ENCODE data around the gene KARS1. TPM values are rescaled to one million over a fixed set of nuclear protein-coding genes. Genes with fewer than 3 reads are reported as not detected.

KARS1 gene
- 10 to 100 TPM; 49.8 TPM for total RNA-seq

GRCh38 chr16:75647492-75648264 lies at the start of gene KARS1, which contains the start of gene TERF2IP:
TSS of gene KARS1 (minus strand) at chr16:75647665. CDS start at chr16:75647639, 26 bp downstream.
TSS of gene TERF2IP (plus strand) at chr16:75647773. CDS start at chr16:75647883, 110 bp downstream.
- peak; percentile 92 to 95 (median 93) for DNase-seq
- ATAC-seq, result peak; percentile 96

GRCh38 chr16:75695708-75696107 lies 48.2 kb upstream of the KARS1 start:
- H3K27me3 ChIP-seq, result no peaks in the 10 kb centered on the region
- H3K4me1 ChIP-seq, result peaks cover 11% of the 10 kb centered on the region
- no peaks in the 10 kb centered on the region for H3K9me3 ChIP-seq
- intact Hi-C loops (cut with DNase I), result no loop called here
- no peak overlapping the region for H3K4me3 ChIP-seq
- DNase-seq, result no peak
- H3K27ac ChIP-seq, result no peak overlapping the region
- TF ChIP-seq, protein P1, sequence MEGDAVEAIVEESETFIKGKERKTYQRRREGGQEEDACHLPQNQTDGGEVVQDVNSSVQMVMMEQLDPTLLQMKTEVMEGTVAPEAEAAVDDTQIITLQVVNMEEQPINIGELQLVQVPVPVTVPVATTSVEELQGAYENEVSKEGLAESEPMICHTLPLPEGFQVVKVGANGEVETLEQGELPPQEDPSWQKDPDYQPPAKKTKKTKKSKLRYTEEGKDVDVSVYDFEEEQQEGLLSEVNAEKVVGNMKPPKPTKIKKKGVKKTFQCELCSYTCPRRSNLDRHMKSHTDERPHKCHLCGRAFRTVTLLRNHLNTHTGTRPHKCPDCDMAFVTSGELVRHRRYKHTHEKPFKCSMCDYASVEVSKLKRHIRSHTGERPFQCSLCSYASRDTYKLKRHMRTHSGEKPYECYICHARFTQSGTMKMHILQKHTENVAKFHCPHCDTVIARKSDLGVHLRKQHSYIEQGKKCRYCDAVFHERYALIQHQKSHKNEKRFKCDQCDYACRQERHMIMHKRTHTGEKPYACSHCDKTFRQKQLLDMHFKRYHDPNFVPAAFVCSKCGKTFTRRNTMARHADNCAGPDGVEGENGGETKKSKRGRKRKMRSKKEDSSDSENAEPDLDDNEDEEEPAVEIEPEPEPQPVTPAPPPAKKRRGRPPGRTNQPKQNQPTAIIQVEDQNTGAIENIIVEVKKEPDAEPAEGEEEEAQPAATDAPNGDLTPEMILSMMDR (IDR thresholded peaks at IDR 0.05), result peak in 1 of 7 experiments; percentile 7
- no peak for TF ChIP-seq POLR2A (IDR thresholded peaks at IDR 0.05)
- WGBS, 2 donors, result 72 to 78% methylated on average over 6 of the region's 6 CpGs
- no peak for ATAC-seq
- no peaks in the 10 kb centered on the region for H3K36me3 ChIP-seq (replicated peaks in 1 of 2; ENCODE audit: insufficient read depth in 1 of 2, low read depth in 2 of 2)

More at GRCh38 chr16:75647492-75648264, at the start of gene KARS1, which contains the start of gene TERF2IP:
- no peaks in the 10 kb centered on the region for H3K36me3 ChIP-seq (replicated peaks in 1 of 2; ENCODE audit: insufficient read depth in 1 of 2, low read depth in 2 of 2)
- no peaks in the 10 kb centered on the region for H3K9me3 ChIP-seq
- H3K4me3 ChIP-seq, result peak within 1 kb of the TSS; percentile 79 to 89
- H3K4me1 ChIP-seq, result peaks cover 52% of the 10 kb centered on the region
- WGBS, 2 donors, result 1% methylated on average over 19 to 76 of the region's 76 CpGs
- intact Hi-C loops (cut with DNase I), result loop anchor here (10.0 kb wide), 1 partner anchor 117 kb away; no protein-coding TSS in a partner anchor
- TF ChIP-seq POLR2A (IDR thresholded peaks at IDR 0.05), result peak; percentile 86 to 98 (median 96)
- TF ChIP-seq, protein P1 (IDR thresholded peaks at IDR 0.05), result no peak
- peak within 1 kb of the TSS; percentile 84 to 98 (median 92) for H3K27ac ChIP-seq
- no peaks in the 10 kb centered on the region for H3K27me3 ChIP-seq

GRCh38 chr16:75687361-75687760 lies 39.9 kb upstream of the KARS1 start:
- H3K27me3 ChIP-seq, result no peaks in the 10 kb centered on the region
- no peak overlapping the region for H3K4me3 ChIP-seq
- ATAC-seq (no peak), DNase-seq (no peak)
- no peaks in the 10 kb centered on the region for H3K9me3 ChIP-seq
- intact Hi-C loops (cut with DNase I), result no loop called here
- H3K4me1 ChIP-seq, result peaks cover 11% of the 10 kb centered on the region
- H3K27ac ChIP-seq, result no peak overlapping the region
- H3K36me3 ChIP-seq (replicated peaks in 1 of 2; ENCODE audit: insufficient read depth in 1 of 2, low read depth in 2 of 2), result no peaks in the 10 kb centered on the region
- no peak for TF ChIP-seq POLR2A (IDR thresholded peaks at IDR 0.05)
- TF ChIP-seq, protein P1 (IDR thresholded peaks at IDR 0.05), result no peak

DNA sequence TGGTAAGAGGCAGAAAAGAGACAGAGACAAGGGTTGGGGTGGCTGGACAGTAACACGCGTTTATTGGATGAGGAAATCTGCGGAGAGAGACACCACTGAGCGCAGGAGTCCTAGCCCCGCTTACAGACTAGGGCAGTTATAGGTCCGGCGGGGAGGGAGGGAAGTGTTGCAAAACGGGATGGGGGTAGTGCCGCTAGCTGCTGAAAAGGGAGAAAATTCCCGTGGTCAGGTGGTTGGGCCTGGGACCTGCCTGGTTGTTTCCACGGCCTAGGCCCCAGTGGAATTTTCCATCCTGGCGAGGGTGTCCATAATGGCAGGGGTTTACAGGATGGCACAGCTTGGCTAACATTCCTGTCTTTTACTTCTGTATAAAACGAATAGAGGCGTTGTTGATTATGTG lies 34.8 kb upstream of the KARS1 start:
- H3K36me3 ChIP-seq (replicated peaks in 1 of 2; ENCODE audit: insufficient read depth in 1 of 2, low read depth in 2 of 2), result no peaks in the 10 kb centered on the region
- no peak overlapping the region for H3K4me3 ChIP-seq
- H3K27me3 ChIP-seq, result no peaks in the 10 kb centered on the region
- DNase-seq (no peak), ATAC-seq (no peak)
- H3K27ac ChIP-seq, result no peak overlapping the region
- 87 to 88% methylated on average over 14 of the region's 14 CpGs for WGBS, 2 donors
- H3K4me1 ChIP-seq, result peaks cover 5% of the 10 kb centered on the region
- TF ChIP-seq POLR2A (IDR thresholded peaks at IDR 0.05), result no peak
- TF ChIP-seq, protein P1 (IDR thresholded peaks at IDR 0.05), result no peak
- H3K9me3 ChIP-seq, result no peaks in the 10 kb centered on the region
- intact Hi-C loops (cut with DNase I), result no loop called here

Measured in body of pancreas (tissue), 4 donors.